Melanocyte of skin (primary cell): ENCODE measurements around the gene ANTXR2. TPM values are rescaled to one million over a fixed set of nuclear protein-coding genes. Genes with fewer than 3 reads are reported as not detected.

Source experiments
- total RNA-seq, 2 donors: library from RNA; depleted of rRNA; stranded (reverse); fragments of >200 nt; gene quantifications; 2 replicates each; pipeline ENCODE4 v1.2.3, GENCODE V29; 2012

Gene ANTXR2
- 10 to 100 TPM in 1 of 2 donors, 1 to 10 TPM in 1; 6.0 to 17.9 TPM for total RNA-seq

GRCh38 chr4:80072744-80073472 lies at the start of gene ANTXR2:
ANTXR2 (minus strand) TSS chr4:80073229; CDS start chr4:80072560, 669 bp downstream.

Other genes with a start within 250 kb of the ANTXR2 start
- not detected for gene PRDM8, start 124.3 kb upstream of the ANTXR2 start, total RNA-seq
- gene FGF5, start 193.4 kb upstream of the ANTXR2 start, total RNA-seq: not detected